HL-60 (cell line): Measurements from ENCODE around the gene UGT1A4.

Experiments used
- GABPA ChIP-seq: IDR thresholded peaks from 2 replicates; pipeline ENCODE4 v1.6.1; 2012; ENCODE audit warnings: low read depth
- POLR2AphosphoS5 ChIP-seq: IDR thresholded peaks from 2 replicates; pipeline ENCODE4 v1.6.1; 2012; ENCODE audit warnings: low read depth
- TF ChIP-seq, protein P1 (sequence below): IDR thresholded peaks from one replicate; pipeline ENCODE4 v1.5.1; 2011; ENCODE audit warnings: low read length, control low read depth, inconsistent platforms; ENCODE audit not compliant: insufficient read depth
- TF ChIP-seq, protein P2 (sequence below): IDR thresholded peaks from 2 replicates; pipeline ENCODE4 v1.6.1; 2012; ENCODE audit warnings: low read depth; ENCODE audit not compliant: insufficient replicate concordance

DNA sequence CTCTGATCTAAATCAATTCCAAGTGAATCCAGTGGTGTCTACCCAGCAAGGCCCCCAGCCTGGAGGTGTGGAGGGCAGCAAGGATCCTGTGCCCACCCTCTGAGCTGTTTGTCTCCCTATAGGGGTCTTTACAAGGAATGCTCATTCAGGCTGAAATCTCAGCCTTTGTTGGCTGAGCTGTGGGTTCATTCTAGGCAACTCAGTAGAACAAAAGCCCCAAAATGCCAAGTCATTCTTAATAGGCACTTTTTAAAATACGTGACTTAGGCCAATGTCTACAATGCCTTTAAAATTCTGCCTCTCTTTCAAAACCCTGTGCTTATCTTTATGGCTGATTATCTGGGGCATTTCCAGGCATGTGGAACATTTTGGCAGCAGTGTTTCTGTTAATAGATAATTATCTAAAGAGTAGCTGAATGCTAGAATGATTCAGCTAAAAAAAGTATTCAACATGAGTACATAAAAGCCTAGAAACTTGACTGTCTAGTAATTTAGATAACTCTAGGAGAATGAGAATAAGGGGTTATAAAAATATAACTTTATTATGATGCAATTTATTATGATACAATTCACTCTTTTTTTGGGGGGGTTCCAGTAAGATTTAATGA, 18.4 kb upstream of the UGT1A4 start:
- TF ChIP-seq, protein P1, sequence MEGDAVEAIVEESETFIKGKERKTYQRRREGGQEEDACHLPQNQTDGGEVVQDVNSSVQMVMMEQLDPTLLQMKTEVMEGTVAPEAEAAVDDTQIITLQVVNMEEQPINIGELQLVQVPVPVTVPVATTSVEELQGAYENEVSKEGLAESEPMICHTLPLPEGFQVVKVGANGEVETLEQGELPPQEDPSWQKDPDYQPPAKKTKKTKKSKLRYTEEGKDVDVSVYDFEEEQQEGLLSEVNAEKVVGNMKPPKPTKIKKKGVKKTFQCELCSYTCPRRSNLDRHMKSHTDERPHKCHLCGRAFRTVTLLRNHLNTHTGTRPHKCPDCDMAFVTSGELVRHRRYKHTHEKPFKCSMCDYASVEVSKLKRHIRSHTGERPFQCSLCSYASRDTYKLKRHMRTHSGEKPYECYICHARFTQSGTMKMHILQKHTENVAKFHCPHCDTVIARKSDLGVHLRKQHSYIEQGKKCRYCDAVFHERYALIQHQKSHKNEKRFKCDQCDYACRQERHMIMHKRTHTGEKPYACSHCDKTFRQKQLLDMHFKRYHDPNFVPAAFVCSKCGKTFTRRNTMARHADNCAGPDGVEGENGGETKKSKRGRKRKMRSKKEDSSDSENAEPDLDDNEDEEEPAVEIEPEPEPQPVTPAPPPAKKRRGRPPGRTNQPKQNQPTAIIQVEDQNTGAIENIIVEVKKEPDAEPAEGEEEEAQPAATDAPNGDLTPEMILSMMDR, result no peak
- TF ChIP-seq, protein P2, sequence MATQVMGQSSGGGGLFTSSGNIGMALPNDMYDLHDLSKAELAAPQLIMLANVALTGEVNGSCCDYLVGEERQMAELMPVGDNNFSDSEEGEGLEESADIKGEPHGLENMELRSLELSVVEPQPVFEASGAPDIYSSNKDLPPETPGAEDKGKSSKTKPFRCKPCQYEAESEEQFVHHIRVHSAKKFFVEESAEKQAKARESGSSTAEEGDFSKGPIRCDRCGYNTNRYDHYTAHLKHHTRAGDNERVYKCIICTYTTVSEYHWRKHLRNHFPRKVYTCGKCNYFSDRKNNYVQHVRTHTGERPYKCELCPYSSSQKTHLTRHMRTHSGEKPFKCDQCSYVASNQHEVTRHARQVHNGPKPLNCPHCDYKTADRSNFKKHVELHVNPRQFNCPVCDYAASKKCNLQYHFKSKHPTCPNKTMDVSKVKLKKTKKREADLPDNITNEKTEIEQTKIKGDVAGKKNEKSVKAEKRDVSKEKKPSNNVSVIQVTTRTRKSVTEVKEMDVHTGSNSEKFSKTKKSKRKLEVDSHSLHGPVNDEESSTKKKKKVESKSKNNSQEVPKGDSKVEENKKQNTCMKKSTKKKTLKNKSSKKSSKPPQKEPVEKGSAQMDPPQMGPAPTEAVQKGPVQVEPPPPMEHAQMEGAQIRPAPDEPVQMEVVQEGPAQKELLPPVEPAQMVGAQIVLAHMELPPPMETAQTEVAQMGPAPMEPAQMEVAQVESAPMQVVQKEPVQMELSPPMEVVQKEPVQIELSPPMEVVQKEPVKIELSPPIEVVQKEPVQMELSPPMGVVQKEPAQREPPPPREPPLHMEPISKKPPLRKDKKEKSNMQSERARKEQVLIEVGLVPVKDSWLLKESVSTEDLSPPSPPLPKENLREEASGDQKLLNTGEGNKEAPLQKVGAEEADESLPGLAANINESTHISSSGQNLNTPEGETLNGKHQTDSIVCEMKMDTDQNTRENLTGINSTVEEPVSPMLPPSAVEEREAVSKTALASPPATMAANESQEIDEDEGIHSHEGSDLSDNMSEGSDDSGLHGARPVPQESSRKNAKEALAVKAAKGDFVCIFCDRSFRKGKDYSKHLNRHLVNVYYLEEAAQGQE, result no peak
- TF ChIP-seq POLR2AphosphoS5 (no peak), GABPA (no peak)
